ENCODE results near the gene PLN. TPM values are rescaled to one million over a fixed set of nuclear protein-coding genes. Genes with fewer than 3 reads are reported as not detected.

PLN gene
- total RNA-seq, 2 donors from 2014 or later, result 560 to 1,831 TPM

- Histone ChIP-seq H3K4me3 (no peak overlapping the region), H3K27ac (no peak overlapping the region), H3K9me3 (peaks cover 0 to 45% of the 10 kb centered on the region in 2 donors), H3K27me3 (no peaks in the 10 kb centered on the region), H3K36me3 (peaks cover 4% of the 10 kb centered on the region), H3K4me1 (peaks cover 0 to 4% of the 10 kb centered on the region in 2 donors)
- no peak for TF ChIP-seq CTCF (IDR thresholded peaks at IDR 0.05)
- no peak for DNase-seq (ENCODE audit: low spot score)
These were observed 30.5 kb downstream of the PLN start for GRCh38 chr6:118578617-118579016.

- no peak for TF ChIP-seq CTCF (IDR thresholded peaks at IDR 0.05)
- no peak for DNase-seq (ENCODE audit: low spot score)
- no peak overlapping the region for H3K4me3 ChIP-seq
- H3K9me3 ChIP-seq, result peaks cover 0 to 34% of the 10 kb centered on the region in 2 donors
- peaks cover 0 to 4% of the 10 kb centered on the region in 2 donors for H3K4me1 ChIP-seq
- peaks cover 4% of the 10 kb centered on the region for H3K36me3 ChIP-seq
- H3K27me3 ChIP-seq, result no peaks in the 10 kb centered on the region
- H3K27ac ChIP-seq, result no peak overlapping the region
These were observed 31.7 kb downstream of the PLN start for GRCh38 chr6:118579786-118580185.

- Histone ChIP-seq H3K4me1 (peaks cover 0 to 4% of the 10 kb centered on the region in 2 donors), H3K4me3 (no peak overlapping the region), H3K36me3 (peaks cover 4% of the 10 kb centered on the region), H3K27me3 (no peaks in the 10 kb centered on the region), H3K9me3 (peaks cover 0 to 23% of the 10 kb centered on the region in 2 donors), H3K27ac (peak overlapping the region in 1 of 2 donors; percentile 2)
- peak; percentile 62 for DNase-seq (ENCODE audit: low spot score)
- TF ChIP-seq CTCF (IDR thresholded peaks at IDR 0.05), result peak; percentile 49 to 76
These were observed 32.7 kb downstream of the PLN start for GRCh38 chr6:118580585-118581419.

- H3K36me3 ChIP-seq, result peaks cover 4% of the 10 kb centered on the region
- H3K4me3 ChIP-seq, result no peak overlapping the region
- no peak for TF ChIP-seq CTCF (IDR thresholded peaks at IDR 0.05)
- H3K27me3 ChIP-seq, result no peaks in the 10 kb centered on the region
- no peak overlapping the region for H3K27ac ChIP-seq
- no peak for DNase-seq (ENCODE audit: low spot score)
- H3K9me3 ChIP-seq, result peaks cover 0 to 23% of the 10 kb centered on the region in 2 donors
- H3K4me1 ChIP-seq, result peaks cover 0 to 11% of the 10 kb centered on the region in 2 donors
These were observed 33.4 kb downstream of the PLN start for GRCh38 chr6:118581489-118581959.

GRCh38 chr6:118584911-118585310, 36.8 kb downstream of the PLN start:
- Histone ChIP-seq H3K27ac (no peak overlapping the region), H3K4me3 (no peak overlapping the region), H3K9me3 (no peaks in the 10 kb centered on the region), H3K4me1 (peaks cover 0 to 32% of the 10 kb centered on the region in 2 donors), H3K27me3 (no peaks in the 10 kb centered on the region), H3K36me3 (no peaks in the 10 kb centered on the region)
- DNase-seq (ENCODE audit: low spot score), result no peak
- TF ChIP-seq CTCF (IDR thresholded peaks at IDR 0.05), result no peak
